ENCODE measurements around the gene ENO2. TPM values are rescaled to one million over a fixed set of nuclear protein-coding genes. Genes with fewer than 3 reads are reported as not detected.

The ENO2 gene
- total RNA-seq, result 13.0 and 16.3 TPM in 2 replicates

DNA sequence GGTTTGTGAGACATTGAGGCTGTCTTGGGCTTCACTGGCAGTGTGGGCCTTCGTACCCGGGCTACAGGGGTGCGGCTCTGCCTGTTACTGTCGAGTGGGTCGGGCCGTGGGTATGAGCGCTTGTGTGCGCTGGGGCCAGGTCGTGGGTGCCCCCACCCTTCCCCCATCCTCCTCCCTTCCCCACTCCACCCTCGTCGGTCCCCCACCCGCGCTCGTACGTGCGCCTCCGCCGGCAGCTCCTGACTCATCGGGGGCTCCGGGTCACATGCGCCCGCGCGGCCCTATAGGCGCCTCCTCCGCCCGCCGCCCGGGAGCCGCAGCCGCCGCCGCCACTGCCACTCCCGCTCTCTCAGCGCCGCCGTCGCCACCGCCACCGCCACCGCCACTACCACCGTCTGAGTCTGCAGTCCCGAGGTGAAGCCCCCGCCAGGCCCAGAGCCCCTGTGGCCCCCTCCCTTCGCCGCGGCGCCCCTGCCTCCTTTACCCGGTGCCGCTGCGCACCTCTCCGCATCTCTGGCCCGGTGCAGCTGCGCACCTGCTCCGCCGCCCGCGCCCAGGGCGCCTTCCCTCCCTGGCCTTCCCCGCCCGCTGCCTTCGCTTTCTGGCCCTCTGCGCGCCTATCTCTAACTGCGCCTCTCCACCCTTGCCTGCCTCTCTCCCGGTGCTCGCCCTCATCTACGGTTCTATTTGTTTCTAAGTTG lies at the start of gene ENO2:
TSS of gene ENO2 (plus strand) at position 335 of the 701 bp plus-strand sequence. CDS start 1,253 bp downstream, outside the sequence.

GRCh38 chr12:6867413-6868210 lies 46.8 kb upstream of the ENO2 start, which contains the start of gene TPI1:
Gene TPI1, plus strand, starts transcription at chr12:6867531. Its CDS starts 36 bp downstream, at chr12:6867567.

DNA sequence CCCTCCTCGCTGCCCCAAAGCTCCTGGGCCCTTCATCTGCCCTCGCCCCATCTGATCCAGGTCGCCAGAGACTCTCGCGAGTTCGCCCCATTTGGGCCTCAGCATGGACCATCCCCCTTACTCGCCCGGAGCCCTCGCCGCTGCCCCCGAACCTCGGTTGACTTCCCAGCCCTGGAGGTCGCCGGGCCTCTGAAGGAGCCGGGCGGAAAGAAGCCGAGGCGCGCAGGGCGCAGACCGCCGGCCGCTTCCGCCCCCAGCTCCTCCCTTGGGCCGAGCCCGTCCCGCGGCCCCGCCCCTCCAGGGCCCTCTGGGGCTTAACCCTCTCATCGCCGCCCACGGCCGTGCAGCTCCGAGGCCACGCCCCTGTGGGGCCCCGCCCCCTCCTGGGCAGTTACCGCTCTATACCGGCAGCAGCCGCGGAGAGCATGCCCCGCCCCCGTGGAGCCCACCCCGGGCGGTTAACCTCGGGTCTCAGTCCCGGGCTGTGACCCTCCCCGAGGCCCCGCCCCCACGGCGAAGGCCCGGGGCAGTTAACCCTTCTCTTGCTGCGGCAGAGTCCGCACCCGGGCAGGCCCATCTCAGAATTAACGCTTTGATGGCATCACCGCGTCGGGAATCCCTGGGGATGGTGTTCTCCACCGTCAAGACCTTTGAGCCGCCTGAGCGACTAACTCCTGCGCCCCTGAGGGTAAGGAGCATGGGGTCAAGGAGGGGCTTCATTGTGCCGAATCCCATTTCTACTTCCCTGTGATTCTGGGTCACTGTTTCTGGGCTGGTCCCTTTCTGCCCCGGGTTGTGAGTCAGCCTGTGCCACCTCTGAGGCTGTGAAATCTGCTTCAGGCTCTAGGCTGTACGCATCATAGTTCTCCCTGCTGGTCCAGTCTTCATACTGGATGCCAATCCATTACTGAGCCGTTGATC lies 41.0 kb upstream of the ENO2 start, which contains the start of gene SPSB2:
TSS of gene SPSB2 (minus strand) at position 210 of the 921 bp plus-strand sequence. CDS start 402 bp downstream, outside the sequence.

DNA sequence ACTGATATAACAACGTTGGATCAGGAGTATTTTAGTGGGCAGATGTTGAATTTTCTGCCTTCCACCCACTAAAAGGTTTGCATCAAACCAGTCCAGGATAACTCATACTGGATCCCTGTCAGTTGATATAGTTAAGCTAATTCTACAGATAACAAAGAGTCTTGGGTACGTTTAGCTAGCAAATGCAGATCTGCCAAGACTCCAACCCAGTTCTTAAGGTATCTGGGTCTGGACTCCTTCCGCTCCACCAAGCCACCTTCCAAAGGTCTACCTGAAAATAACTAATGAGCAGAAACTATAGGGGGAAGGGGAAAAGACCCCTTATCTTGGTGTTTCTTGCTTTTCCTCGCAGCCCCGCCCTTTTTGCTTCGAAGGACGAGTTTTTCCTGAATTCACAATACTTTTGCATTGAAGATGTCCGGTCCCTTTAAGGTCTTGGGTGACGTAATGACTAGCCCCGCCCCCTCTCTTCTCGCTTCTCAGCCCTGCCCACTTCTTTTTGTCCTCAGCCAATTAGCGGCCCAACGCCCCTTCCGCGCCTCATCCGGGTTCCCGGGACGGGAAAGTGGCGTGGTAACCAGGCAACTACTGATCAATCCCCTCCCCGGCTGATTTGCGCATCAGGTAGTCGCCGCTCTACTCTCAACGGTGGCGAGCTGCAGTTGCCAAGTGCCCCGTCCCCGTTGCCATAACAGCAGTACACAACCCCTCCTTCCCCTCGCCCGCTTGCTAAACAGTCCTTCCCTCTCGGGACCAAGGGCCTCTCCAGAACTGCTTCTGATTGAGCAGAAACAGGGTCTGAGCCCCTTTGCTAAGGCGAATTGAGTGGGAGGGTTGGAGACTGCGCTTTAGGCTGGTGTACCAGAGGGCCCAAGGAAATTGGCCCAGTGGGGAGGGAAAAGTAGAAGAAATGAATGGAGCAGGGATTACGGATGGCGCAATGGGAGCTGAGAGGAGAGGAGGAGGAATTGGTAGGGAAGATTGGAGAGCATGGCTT lies 9.8 kb upstream of the ENO2 start, which contains the start of gene LRRC23:
TSS of gene LRRC23 (plus strand) at position 543 of the 997 bp plus-strand sequence. CDS start 812 bp downstream, outside the sequence.

GRCh38 chr12:6927379-6928021 lies 13.1 kb downstream of the ENO2 start, which contains the start of gene ATN1:
Gene ATN1, plus strand, starts transcription at chr12:6927959. Its CDS starts 6,043 bp downstream, at chr12:6934002.

GRCh38 chr12:6943722-6944380 lies 29.5 kb downstream of the ENO2 start, which contains the start of the genes C12orf57 and RNU7-1:
Gene C12orf57, plus strand, starts transcription at chr12:6944022. Its CDS starts 100 bp downstream, at chr12:6944122.
Gene RNU7-1, plus strand, starts transcription at chr12:6943816.

DNA sequence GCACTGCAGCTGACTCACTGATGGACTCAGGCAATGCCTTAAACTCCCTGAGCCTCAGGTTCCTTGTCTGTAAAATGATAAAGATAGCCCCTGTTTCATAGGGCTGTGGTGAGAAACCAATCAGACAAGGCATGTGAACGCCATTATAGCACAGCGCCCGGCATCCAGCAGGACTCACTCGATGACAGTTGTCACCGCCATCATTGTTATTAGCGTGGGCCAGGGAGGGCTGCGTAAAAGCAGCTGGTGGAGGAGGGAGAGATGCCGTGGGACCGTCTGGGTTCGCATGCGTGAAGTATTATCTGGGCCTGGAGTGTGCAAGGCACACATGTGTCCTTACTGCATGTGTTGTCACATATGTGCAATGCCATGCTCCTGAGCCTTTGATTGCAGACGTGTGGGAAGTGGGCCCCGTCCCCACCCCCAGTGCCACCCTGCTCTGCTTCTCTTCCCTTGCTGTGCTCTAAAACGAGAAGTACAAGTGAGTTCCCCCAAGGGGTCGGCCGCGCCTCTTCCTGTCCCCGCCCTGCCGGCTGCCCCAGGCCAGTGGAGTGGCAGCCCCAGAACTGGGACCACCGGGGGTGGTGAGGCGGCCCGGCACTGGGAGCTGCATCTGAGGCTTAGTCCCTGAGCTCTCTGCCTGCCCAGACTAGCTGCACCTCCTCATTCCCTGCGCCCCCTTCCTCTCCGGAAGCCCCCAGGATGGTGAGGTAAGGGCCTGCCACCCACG lies 36.6 kb downstream of the ENO2 start, which contains the start of gene PTPN6:
TSS of gene PTPN6 (plus strand) at position 546 of the 730 bp plus-strand sequence. CDS start at position 703, 157 bp downstream.

Small RNA genes lying within 50 kb of the gene (small RNA-seq; reads per million reads assigned to genes)
- gene MIR141, result 20.0 reads per million, percentile 95 among the genes with 10 or more reads in this experiment
- 23.2 reads per million, percentile 96 among the genes with 10 or more reads in this experiment for gene MIR200C
- gene RNU7-1, result not detected
- 0.57 reads per million, percentile 17 among the genes with 10 or more reads in this experiment for gene SCARNA12

Other genes with a start within 250 kb of the ENO2 start
- 22.9 and 26.8 TPM in 2 replicates for gene ZNF384, start 225.2 kb upstream of the ENO2 start, total RNA-seq
- 0.11 and 0.13 TPM in 2 replicates for gene PIANP, start 213.8 kb upstream of the ENO2 start, total RNA-seq
- 71.5 and 77.6 TPM in 2 replicates for gene COPS7A, start 190.5 kb upstream of the ENO2 start, total RNA-seq
- 105 and 112 TPM in 2 replicates for gene MLF2, start 161.4 kb upstream of the ENO2 start, total RNA-seq
- 75.0 and 82.3 TPM in 2 replicates for gene PTMS, start 148.2 kb upstream of the ENO2 start, total RNA-seq
- gene LAG3, start 142.1 kb upstream of the ENO2 start, total RNA-seq, result 0.54 and 1.0 TPM in 2 replicates
- 2.3 and 4.3 TPM in 2 replicates for gene CD4, start 125.1 kb upstream of the ENO2 start, total RNA-seq
- 1.3 and 2.7 TPM in 2 replicates for gene GPR162, start 92.8 kb upstream of the ENO2 start, total RNA-seq
- gene P3H3, start 86.2 kb upstream of the ENO2 start, total RNA-seq, result 65.1 and 65.5 TPM in 2 replicates
- gene GNB3, start 73.7 kb upstream of the ENO2 start, total RNA-seq, result 3.7 and 4.3 TPM in 2 replicates
- 14.9 and 18.7 TPM in 2 replicates for gene CDCA3, start 63.3 kb upstream of the ENO2 start, total RNA-seq
- gene USP5, start 62.4 kb upstream of the ENO2 start, total RNA-seq, result 67.8 and 73.4 TPM in 2 replicates
- 717 and 807 TPM in 2 replicates for gene TPI1, start 47.0 kb upstream of the ENO2 start, total RNA-seq
- gene SPSB2, start 41.3 kb upstream of the ENO2 start, total RNA-seq, result 5.6 and 5.9 TPM in 2 replicates
- gene LRRC23, start 9.8 kb upstream of the ENO2 start, total RNA-seq, result 9.6 and 9.8 TPM in 2 replicates
- gene ATN1, start 13.4 kb downstream of the ENO2 start, total RNA-seq, result 9.7 and 12.5 TPM in 2 replicates
- gene RNU7-1, start 29.2 kb downstream of the ENO2 start, total RNA-seq, result not detected in 2 replicates
- gene C12orf57, start 29.4 kb downstream of the ENO2 start, total RNA-seq, result 120 TPM in 2 replicates
- 0.43 and 0.91 TPM in 2 replicates for gene PTPN6, start 36.8 kb downstream of the ENO2 start, total RNA-seq
- 134 and 183 TPM in 2 replicates for gene PHB2, start 56.1 kb downstream of the ENO2 start, total RNA-seq
- 29.0 and 30.4 TPM in 2 replicates for gene EMG1, start 56.3 kb downstream of the ENO2 start, total RNA-seq
- 11.5 and 18.2 TPM in 2 replicates for gene LPCAT3, start 103.9 kb downstream of the ENO2 start, total RNA-seq
- gene C1S, start 146.1 kb downstream of the ENO2 start, total RNA-seq, result 381 and 511 TPM in 2 replicates
- 330 and 427 TPM in 2 replicates for gene C1R, start 177.9 kb downstream of the ENO2 start, total RNA-seq
- gene C1RL, start 194.6 kb downstream of the ENO2 start, total RNA-seq, result 62.4 and 72.3 TPM in 2 replicates
- not detected in 2 replicates for gene RBP5, start 214.3 kb downstream of the ENO2 start, total RNA-seq
- gene CLSTN3, start 215.8 kb downstream of the ENO2 start, total RNA-seq, result 8.9 and 10.5 TPM in 2 replicates

Measured in articular chondrocyte of knee joint (primary cell).